ENCODE data around the gene FBXO41.

The FBXO41 gene

GRCh38 chr2:73239776-73240175 lies 44.5 kb downstream of the FBXO41 start:
- DNase-seq, result no peak

DNA sequence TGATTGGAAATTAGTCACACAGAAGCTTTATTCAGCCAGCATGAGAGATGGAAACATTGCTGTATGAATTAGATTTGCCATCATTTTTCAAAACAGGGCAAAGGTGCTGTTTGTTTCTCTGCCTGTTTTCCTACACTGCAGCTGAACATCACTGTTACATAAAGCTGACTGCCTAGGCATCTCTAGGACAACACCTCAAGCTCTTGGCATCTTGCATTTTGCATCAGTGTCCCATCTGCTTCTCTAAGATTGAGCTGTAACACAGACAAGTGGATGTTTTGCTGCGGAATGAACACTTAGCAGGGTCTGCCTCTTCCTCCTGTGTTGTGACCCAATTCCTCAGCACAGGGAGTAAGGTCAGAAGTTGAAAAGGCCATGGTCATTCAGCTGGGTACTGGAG lies 45.3 kb downstream of the FBXO41 start:
- DNase-seq, result no peak

GRCh38 chr2:73238149-73238548 lies 46.1 kb downstream of the FBXO41 start:
- DNase-seq, result no peak

- DNase-seq, result no peak
Observed at GRCh38 chr2:73237168-73237567, 47.1 kb downstream of the FBXO41 start.

GRCh38 chr2:73235315-73236028 lies 48.8 kb downstream of the FBXO41 start:
- no peak for DNase-seq

GRCh38 chr2:73233932-73234832 lies 50.1 kb downstream of the FBXO41 start, which contains the start of gene CCT7:
Gene CCT7, plus strand, starts transcription at chr2:73234308. Its CDS starts 71 bp downstream, at chr2:73234379.
- peak; percentile 87 for DNase-seq

DNA sequence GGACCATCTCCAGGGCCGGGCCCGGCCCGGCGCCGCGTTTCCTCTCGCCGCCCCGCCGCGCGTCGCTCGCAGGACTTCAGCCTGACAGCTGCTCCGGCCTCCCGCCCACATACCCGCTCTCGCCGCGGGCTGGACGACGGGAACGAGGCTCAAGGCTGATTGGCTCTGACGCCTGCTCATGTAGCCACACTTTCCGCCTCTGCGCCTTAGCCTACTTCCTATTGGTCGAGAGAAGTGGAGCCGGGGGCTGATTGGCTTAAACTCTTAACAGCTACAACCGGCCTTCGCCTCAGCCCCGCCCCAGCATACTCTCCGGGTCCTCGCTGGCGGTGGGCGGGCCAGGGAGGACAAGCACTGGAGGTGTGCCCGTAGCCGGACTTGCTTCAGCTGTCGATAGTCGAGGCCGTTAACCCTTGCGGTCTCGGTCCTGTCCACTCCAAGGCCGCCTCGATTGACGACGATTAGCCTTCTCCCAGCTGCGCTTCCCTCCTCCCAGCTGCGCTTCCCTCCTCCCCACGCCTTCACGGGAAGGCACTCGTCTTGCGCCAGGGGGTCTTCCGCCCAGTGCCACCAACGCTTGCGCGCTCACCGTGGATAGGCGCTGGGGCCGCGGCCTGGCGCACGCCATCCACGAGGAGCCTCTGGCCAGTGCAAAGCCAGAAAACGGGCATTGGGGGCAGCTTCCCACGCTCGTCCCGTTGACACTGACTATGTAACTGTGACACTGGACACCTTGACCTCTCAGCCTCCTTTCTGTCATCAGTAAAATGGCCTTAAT lies 50.9 kb downstream of the FBXO41 start, which contains the start of gene PRADC1:
Gene PRADC1 (minus strand): TSS at position 86 of the 778 bp plus-strand sequence. CDS start 79 bp downstream, at position 7.
- DNase-seq, result peak; percentile 98

- no peak for DNase-seq
Observed at GRCh38 chr2:73232403-73233153, 51.7 kb downstream of the FBXO41 start.

DNA sequence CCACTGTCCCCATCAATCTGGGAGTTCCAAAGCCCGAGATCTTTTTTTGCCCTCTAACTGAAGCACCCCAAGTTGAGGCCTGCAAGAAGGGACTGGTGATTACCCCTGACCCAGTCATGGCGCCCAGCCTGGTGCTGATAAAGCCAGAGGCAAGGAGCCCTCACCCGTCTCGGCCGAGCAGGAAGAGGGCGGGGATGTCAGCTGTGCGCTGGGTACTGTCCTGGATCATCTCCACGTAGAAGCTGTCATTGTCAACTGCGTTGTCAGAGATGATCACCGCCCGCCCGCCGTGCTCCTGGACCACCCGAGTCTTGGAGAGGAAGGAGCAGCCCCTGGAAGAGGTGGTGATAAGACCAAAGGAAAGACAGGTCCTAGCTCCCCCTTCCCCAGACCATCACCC lies 55.6 kb downstream of the FBXO41 start:
- DNase-seq, result no peak

DNA sequence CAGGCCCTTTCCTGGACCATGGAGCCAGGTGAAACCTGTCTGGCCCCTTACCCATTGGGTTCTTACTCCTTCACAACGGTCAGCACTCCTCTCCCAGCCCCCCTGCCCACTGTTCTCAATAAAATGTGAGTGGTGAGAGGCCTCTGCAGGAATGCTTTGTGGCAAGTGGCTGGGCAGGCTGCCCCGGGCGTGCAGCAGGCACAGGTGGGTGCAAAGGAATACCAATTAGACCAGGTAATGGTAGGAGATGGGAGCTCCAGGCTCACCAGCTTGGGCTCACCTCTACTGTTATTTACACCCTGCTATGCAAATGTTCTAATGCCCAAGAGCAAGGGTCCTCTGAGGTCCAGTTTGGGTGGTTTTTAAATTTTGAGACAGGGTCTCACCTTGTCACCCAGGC lies 57.2 kb downstream of the FBXO41 start:
- DNase-seq, result no peak

GRCh38 chr2:73225513-73226360 lies 58.5 kb downstream of the FBXO41 start:
- no peak for DNase-seq

GRCh38 chr2:73223821-73224220 lies 60.5 kb downstream of the FBXO41 start:
- no peak for DNase-seq

GRCh38 chr2:73218298-73218697 lies 66.0 kb downstream of the FBXO41 start:
- no peak for DNase-seq

DNA sequence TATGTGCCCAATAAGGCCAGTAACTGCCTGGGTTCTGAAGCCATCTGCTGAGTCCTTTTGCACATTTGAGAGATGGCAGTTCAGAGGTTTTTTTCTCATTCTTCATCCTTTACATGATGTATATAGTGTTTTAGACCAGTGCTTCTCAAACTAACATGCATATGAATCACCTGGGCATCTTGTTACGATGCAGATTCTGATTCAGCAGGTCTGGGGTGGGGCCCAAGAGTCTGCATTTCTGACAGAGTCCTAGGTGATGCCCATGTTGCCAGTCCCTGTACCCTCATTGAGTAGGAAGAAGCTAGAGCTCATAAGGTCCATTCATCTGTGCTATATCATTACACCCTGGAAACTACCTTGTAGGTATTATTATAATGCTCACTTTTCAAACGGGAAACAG lies 66.5 kb downstream of the FBXO41 start:
- DNase-seq, result no peak

DNA sequence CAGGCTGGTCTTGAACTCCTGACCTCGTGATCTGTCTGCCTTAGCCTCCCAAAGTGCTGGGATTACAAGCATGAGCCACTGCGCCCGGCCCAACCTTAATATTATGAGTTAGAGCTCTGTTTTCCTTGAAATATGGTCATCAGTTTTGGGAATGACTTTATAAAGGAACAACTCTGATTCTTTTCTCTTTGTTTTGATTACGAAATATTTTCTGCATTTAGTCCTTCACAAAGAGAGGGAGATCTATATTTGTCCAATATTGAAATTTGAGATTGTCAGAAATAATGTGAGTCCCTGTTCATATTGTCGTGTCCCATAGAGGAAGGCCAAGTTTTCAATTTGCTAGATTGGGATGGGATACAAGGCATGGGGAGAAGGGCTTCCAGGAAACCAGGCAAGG lies 67.1 kb downstream of the FBXO41 start:
- DNase-seq, result no peak

GRCh38 chr2:73215254-73215653 lies 69.0 kb downstream of the FBXO41 start:
- no peak for DNase-seq

- peak; percentile 62 for DNase-seq
Observed at GRCh38 chr2:73214120-73215035, 69.9 kb downstream of the FBXO41 start, which contains the start of gene SMYD5. Gene SMYD5, plus strand, starts transcription at chr2:73214245. Its CDS starts 22 bp downstream, at chr2:73214267.

DNA sequence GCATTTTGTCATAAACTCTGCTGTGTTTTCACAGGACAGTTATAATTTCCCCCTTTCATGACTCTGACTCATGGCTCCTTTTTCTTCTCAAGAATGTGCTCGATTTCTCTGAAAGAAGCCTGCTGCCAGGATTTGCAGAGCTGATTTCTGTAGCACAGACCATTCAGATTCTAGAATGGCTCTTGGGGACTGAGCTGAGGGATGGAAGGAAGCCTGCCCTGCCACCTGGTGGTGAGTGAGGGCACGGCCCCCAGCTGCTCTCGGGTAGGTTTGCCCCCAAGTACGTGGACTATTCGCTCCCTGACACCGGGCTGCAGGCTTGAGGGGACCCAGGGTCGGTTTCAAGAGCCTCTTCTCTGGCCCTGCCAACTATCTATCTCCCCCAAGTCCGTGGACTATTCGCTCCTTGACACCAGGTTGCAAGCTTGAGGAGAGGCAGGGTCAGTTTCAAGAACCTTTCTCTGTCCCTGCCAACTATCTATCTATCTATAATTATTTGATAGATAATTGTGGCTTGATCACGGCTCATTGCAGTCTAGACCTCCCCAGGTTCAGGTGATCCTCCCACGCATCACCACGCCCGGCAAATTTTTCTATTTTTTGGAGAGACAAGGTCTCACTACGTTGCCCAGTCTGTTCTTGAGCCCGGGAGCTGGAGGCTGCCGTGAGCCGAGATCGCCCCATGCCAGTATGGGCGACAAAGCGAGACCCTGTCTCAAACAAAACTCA lies 71.7 kb downstream of the FBXO41 start:
- peak; percentile 11 for DNase-seq

- no peak for DNase-seq
Observed at GRCh38 chr2:73212098-73212447, 72.2 kb downstream of the FBXO41 start.

DNA sequence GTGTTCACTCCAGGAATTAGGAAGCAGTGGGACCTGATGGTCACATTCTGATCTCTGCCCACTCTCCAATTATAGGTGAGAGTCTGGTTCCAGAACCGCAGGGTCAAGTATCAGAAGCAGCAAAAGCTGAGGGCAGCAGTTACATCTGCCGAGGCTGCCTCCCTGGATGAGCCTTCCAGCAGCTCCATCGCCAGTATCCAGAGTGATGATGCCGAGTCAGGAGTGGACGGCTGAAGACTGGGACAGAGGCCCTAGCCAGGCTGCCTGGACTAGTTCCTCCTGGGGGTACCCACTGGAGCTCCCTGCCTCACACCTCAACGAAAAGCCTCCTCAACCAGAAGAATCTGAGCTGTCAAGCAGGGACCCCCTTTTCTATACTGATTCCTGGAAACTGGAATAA lies 73.6 kb downstream of the FBXO41 start:
- DNase-seq, result no peak
